ENCODE measurements around the gene GSG1L. TPM values are rescaled to one million over a fixed set of nuclear protein-coding genes. Genes with fewer than 3 reads are reported as not detected.
"Not testable (repeated sequence)": the region's sequence is repeated elsewhere in the genome, so short reads cannot be mapped to it uniquely, and the experiment has no call there.

The GSG1L gene
- total RNA-seq, 1 experiment from 2014 or later, result not detected

DNA sequence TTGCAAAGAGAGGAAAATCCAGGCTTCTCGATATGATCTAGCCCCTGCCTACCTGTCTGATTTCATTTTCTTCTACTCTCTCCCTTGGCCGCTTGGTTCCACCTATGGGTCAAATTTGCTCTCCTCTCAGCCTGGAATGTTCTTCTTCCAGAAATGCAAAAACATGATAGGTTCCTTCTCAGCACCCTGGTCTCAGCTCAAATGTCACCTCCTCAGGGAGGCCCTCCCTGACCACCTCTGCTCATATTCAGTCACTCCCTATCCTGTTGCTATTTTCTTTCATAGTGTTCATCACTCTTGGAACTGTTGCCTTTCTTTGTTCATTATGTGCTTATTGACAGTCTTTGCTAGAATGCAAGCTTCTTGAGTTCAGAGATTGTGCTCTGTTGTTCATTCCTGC is 305.0 kb downstream of the GSG1L start:
- no peak for DNase-seq (ENCODE audit: low spot score)

DNA sequence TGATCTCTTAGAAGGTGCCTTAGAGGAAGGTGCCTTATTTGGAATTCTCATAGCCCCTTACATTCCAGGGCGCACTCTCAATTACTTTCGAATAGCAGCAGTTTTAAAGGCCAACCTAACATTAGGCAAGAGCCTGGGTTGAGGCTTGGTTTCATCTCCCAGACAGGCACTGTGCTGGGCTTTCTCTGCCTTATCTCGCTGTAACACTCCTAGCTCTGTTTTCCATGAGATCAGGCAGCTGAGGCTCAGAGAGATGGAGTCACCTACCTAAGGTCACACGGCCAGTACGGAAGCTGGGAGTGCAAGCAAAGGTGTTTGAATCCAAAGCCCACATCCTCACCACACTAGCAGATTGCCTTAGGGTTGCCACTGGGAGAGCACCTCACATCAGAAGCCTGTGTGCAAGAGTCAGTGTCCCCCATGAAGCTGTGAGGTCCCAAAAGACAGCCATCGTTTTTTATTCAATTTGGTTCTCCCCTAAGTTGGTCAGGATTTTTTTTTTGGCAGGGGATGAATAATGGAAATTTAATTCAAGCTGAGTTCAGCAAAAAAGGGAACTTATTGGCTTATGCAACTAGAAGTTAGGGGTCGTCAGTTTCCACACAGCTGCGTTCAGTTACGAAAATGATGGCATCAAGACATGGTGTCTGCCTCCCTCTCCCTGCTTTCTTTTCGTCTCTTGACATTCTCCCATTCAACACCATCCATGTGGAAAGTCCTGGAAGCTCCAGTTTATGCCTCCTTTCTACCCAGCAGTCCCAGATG is 307.1 kb downstream of the GSG1L start:
- no peak for DNase-seq (ENCODE audit: low spot score)

DNA sequence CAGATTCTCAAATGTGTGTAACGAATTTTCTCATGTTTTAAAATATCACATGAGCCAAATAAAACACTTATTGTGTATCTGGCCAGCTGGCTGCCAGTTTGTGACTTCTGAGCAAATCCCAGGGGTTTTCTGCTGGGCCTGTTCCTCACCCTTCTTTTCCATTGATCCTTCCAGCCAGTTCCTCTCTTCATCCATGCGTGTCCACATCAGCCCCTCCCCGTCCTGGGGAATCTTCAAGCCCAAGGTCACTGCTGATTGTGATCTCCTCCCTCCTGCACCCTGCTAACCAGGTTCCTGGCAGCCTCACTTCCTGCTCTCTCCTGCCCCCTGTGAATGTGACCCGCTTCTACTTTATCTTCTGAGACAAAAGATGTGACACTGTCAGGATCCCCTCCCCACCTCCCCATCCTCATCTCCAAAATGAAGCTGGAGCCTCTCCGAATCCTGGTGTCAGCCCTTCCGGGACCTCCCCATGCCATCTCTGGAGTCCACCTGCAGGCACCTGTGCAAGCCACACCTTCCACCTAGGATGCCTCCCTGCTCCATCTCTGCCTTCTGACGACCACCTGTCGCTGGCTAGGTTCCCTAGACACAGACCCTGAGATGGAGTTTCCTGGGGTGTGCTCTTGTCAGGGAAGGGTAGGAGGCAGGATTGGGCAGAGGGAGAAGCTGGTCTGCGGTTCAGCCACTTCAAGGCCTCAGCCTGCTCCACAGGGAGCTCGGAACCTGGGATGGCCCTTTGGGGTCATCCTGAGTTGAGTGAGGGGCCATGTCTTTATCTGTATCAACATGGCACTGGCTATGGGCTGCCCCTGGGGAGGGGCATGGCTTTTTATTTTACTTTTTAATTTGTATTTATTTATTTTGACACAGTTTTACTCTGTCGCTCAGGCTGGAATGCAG is 308.5 kb downstream of the GSG1L start:
- DNase-seq (ENCODE audit: low spot score), result no peak

DNA sequence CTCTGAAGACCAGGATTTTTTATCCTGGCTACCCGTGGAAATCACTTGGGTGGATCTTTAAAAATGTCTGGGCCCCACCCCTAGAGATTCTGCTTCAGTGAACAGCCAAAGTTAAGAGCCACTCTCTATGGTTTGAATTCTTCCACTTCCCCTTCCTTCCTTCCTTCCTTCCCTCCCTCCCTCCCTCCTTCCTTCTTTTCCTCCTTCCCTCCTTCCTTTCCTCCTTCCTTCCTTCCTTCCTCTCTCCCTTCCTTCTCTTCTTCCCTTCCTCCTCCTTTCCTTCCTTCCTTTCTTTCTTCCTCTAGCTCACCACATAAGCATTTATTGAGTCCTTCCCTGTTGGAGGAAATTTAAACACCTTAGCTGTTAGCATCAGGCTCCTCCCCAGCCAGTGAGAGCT is 310.0 kb downstream of the GSG1L start:
- no peak for DNase-seq (ENCODE audit: low spot score)

DNA sequence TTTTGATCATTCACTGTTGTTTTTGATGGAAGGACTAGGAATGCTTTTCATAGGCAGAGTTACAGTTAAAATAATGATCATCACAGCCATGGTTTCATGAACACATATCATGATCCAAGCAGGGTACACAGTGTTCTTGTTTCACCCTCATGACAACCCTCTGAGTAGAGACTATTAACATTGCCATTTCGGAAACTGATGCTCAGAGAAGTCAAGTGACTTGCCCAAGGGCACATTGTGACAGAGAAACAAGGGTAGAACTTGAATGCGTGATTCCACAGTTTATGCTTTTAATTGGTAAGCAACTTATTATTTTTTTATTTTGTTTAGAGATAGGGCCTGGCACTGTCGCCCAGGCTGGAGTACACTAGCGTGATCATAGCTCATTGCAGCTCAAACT is 311.3 kb downstream of the GSG1L start:
- no peak for DNase-seq (ENCODE audit: low spot score)

DNA sequence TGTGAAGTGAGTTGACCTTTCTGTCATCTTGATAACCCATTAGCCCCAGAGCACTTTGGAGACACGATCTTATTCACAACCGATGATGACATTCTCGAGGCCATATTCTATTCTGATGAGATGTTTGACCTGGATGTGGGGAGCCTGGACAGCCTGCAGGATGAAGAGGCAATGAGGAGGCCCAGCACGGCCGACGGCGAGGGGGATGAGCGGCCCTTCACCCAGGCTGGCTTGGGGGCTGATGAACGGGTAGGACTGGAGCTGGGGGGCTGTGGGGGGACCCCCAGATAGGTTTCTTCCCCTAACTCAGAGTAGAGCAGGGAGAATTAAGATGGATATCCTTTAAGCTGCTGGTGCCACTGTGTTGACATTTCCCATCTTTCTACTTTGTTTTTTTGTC is 311.8 kb downstream of the GSG1L start:
- DNase-seq (ENCODE audit: low spot score), result no peak

DNA sequence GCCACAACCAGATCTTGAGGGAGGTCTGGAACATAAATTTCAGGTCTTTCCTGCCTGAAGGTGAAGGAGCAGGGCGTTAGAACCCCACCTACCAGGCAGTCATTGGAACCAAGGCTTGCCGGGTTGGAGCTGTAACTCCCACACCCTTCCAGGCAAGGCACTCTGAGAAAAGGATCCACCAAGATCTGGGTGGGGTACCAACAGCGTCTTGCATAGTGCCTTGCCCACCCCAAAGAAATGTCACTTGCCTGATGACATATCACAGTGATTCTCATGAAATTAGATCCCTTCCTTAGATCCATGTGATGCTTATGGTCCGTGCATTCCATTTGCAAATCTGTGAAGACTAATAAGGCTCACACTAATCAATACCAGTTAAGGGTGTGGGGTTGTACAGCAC is 312.3 kb downstream of the GSG1L start:
- no peak for DNase-seq (ENCODE audit: low spot score)

DNA sequence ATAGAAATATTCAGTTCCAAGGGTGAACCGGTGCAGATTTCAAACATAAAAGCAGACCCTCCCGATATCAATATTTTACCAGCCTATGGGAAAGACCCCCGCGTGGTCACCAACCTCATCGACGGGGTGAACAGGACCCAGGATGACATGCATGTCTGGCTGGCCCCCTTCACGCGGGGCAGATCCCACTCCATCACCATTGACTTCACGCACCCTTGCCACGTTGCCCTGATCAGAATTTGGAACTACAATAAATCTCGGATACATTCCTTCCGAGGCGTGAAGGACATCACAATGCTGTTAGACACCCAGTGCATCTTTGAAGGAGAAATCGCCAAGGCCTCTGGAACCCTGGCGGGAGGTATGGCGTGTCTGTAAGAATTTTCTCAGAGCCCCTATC is 313.6 kb downstream of the GSG1L start:
- no peak for DNase-seq (ENCODE audit: low spot score)

DNA sequence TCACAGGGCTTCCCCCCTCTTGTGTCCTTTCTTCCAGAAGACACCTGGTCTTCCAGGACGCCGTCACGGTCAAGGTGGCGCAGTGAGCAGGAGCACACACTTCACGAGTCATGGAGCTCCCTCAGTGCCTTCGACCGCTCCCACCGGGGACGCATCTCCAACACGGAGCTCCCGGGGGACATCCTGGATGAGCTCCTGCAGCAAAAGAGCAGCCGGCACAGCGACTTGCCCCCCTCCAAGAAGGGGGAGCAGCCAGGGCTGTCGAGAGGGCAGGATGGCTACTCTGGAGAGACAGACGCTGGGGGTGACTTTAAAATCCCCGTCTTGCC is 314.0 kb downstream of the GSG1L start:
- DNase-seq (ENCODE audit: low spot score), result no peak

DNA sequence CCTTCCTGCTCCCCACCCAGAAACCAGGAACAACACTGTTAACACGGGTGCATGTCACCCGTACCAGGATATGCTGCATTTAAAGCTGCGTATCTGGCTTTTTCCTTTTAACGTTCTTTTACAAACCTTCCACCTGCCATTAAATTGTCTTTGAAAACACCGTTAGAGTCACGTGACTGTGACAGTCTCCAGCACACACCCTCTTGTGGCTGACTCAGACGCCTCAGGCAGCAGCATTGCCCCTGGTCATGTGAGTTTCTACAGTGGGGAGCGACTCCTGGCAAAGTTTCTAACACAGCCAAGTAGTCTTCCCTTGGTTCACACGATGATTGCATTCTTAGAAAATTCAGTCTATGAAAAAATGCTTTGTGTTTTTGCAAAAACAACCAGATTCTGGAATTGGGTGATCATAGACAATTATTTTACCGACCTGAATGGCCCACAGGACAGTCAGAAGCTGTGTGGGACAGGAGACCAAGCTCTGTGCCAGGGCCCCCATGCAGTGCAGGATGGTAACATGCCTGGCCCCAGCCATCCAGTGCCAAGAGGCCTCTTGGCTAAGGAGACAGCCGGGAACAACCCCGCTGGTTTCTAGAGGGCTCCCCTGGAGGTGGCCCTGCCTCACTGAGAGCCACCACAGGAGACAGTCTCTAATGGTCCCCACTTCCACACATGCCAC is 314.5 kb downstream of the GSG1L start:
- DNase-seq (ENCODE audit: low spot score), result peak; percentile 37

DNA sequence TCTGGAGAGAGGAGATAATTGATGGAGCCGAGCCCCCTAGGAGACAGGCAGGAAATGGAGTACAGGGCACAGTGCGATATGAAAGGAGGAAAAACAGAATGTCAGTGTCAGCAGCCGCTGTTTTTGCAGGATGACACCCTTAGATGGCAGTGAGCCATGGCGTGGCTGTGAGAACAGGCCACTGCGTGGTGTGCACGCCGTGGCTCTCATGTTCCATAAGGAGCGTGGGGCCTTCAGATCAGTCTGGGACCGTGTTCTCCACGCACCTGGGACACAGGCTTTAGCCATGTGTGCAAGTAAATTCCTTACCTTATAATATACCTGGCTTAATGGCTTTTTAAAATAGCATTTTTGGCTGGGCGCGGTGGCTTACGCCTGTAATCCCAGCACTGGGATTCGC is 315.6 kb downstream of the GSG1L start:
- DNase-seq (ENCODE audit: low spot score), result no peak

DNA sequence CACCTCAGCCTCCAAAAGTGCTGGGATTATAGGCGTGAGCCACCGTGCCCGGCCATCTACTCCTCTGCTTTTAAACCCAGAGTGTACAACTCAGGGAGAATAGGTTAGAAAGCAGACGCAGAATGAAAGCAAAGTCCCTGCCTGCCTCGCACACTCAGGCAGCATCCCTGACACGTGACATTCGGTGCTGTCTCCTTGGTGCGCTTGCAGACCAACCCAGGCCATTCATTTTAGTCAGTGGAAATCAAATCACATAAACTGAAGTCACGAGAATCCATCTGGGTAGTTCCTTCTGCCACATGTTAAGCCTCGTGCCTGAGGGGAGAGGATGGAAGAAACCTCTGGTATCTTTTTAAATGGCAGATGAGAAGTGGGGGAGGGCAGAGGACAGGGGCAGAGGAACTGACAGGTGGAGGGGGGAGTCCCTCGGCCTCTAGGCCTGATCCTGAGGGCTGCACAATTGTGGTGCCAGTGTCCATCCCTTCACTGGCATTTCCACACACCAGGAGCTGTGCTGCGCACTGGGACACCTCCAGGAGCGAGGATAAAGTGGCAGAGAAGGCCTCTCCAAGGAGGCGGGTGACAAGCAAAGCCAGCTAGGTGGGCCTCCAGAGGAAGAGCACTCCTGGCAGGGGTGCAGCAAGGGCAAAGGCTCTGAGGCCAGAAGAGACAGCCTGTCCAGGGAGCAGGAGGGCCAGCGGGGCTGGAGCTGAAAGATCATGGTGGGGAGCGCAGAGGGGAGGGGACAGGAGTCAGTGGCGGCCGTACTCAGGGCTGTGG is 317.2 kb downstream of the GSG1L start:
- DNase-seq (ENCODE audit: low spot score), result no peak

DNA sequence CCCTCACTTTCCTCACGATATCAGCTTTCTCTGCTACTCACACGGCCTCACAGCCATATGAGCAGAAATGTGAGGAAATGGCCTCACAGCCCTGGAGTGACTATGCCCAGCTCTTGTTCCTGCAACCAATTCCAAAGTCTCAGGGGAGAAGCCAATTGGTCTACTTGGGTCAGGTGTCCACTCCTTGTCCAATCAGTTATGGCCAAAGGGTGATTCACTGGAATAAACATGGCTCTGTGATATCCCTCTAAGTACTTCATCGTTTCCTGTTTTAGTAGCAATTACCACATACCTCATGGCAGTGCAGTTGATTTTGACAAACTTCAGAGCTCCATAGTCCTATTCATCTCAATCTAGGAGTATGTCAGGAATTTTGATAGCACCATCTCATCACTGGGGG is 318.2 kb downstream of the GSG1L start:
- peak; percentile 2 for DNase-seq (ENCODE audit: low spot score)

DNA sequence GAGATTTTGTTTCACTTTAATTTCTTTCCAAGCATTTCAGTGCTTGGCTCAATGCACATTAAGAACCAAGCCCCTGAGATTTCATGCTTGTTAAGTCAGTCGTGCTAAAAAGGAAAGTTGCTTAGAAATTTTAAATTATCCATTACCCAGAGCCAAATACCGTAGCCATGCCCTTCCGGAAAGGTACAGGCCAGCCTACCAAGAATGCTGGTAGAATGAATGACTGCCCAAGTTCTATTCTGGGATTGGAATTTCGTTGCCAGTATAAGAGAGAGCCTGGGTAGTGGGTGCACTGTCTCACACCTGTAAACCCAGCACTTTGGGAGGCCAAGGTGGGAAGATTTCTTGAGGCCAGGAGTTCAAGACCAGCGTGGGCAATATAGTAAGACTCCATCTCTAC is 319.6 kb downstream of the GSG1L start:
- DNase-seq (ENCODE audit: low spot score), result no peak

DNA sequence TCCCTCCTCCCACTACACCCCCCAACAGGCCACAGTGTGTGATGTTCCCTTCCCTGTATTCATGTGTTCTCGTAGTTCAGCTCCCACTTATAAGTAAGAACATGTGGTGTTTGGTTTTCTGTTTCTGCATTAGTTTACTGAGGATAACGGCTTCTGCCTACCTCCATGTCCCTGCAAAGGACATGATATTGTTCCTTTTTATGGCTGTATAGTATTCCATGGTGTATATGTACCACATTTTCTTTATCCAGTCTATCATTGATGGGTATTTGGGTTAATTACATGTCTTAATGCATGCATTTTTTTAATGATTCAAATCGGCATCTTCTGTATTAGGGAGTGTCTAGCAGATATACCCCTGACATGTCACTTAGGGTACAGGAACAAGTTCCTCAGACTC is 320.5 kb downstream of the GSG1L start:
- not testable (repeated sequence) for DNase-seq (ENCODE audit: low spot score)

DNA sequence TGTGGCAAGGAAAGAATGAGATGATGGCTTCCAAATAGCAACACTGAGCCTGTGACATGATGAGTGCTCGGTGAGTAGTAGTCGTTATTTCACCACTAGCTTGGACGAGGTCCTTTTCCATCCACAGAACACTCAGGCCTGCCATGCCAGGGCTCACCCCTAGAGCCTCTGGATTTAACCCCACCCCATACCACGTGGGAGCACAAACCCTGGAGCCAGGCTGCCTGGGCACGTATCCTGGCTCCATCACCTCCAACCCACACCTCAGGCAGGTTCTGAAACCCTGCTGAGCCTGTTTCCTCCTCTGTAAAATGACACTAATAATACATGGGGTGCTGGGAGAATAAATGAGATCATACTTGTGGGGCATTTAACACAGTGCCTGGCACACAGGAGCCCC is 321.2 kb downstream of the GSG1L start:
- DNase-seq (ENCODE audit: low spot score), result no peak

DNA sequence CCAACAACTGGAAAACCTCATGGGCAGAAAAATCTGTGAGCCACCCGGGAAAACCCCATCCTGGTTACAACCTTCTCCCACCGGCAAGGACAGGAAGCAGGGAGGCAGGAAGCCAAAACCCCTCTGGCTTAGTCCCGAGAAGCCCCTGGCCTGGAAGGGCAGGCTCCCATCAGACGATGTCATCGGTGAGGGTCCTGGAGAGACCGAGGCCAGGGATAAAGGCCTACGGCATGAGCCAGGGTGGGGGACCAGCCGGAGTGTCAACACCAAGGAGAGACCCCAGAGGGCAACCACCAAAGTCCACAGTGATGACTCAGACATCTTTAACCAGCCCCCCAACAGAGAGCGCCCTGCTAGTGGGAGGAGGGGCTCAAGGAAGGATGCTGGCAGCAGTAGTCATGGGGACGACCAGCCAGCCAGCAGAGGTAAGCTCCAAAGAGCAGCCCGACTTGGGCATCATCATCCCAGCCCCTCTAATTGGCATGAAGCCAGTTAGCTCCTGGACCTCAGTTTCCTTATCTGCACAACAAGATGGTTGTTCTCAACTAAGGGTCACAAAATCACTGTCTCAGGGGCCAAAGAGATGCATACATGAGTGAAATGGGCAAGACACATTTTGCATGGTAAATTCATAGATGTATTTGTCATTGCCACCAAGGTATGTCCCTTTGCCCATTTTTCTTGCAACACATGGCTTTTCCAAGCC is 322.9 kb downstream of the GSG1L start:
- no peak for DNase-seq (ENCODE audit: low spot score)

DNA sequence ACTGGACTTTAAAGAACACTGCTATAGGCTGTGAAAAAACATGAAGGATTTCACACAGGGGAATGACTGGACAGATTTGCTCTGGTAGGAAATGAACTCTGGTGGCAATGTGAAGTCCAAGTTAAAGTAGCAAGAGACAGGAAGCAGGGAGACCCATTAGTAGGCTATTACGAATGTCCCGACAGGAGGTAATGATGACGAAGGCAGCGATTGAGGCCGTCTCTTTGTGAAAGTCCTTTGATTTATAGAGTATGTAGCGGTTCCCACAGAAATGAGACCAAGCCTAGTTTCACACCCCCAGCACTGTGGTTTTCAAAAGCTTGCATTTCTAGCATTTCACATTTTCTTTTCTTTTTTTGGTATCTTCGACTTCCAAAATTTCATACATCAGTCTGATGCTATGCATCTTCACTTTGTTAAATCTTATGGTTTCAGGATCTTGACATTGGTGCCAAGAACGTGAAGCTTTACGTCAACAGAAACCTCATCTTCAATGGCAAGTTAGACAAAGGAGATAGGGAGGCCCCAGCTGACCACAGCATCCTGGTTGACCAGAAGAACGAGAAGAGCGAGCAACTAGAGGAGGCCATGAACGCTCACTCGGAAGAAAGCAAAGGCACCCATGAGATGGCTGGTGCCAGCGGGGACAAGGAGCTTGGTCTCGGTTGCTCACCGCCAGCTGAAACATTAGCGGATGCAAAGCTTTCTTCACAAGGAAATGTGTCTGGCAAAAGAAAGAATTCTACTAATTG is 323.7 kb downstream of the GSG1L start:
- DNase-seq (ENCODE audit: low spot score), result no peak

DNA sequence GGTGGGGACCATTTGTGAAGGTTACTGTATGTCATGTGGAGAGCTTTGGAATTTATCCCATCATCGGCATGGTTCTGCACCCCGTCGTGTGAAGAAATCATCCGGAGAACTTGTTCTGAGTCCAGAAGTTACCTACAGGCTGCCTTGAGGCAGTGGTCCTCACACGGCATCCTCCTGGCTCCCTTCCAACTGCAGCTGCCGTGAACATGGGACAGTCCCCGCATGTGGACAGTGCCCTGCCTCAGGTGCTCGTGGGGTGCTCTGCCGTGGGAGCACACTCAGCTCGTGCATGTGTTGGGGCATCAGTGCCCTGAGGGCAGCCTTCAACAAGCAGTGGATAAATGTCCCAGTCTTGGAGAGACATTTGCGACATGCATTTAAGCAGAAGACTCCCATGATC is 324.9 kb downstream of the GSG1L start:
- DNase-seq (ENCODE audit: low spot score), result no peak

All from HT-29 (cell line).